PC-9 (cell line): ENCODE measurements around the gene SBF2. TPM values are rescaled to one million over a fixed set of nuclear protein-coding genes. Genes with fewer than 3 reads are reported as not detected.

Source experiments
- BruUV-seq: library from RNA; stranded (reverse); fragments of 400-500 nt; replicated peaks from 2 replicates; lab custom pipeline; 2021; lab: Mats Ljungman, UMichigan
- CTCF ChIA-PET: fragments of 300-600 bp; sonication (Branson Sonifier 250); formaldehyde crosslinking; loops from one replicate; lab custom pipeline; 2022; ENCODE audit warnings: antibody characterized with exemption; lab: Charles Lee
- POLR2A ChIA-PET: fragments of 300-600 bp; sonication (Branson Sonifier 250); formaldehyde crosslinking; loops from one replicate; lab custom pipeline; 2022; ENCODE audit warnings: antibody characterized with exemption; ENCODE audit not compliant: unreplicated experiment; lab: Charles Lee
- DNase-seq, 2 experiments: peaks; one replicate each; pipeline versions ENCODE4 v3.0.0 to v3.0.0-alpha.2; 2015 to 2022; ENCODE audit warnings: mixed read lengths in 1 of 2
- H2AFZ ChIP-seq: fragments of 200-600 bp; sonication (generic); 2 replicates; pipeline ENCODE4 v1.8.1; 2017; ENCODE audit warnings: antibody characterized with exemption
- H3F3A ChIP-seq: fragments of 200-600 bp; sonication (generic); 2 replicates; pipeline ENCODE4 v1.8.1; 2017; ENCODE audit warnings: antibody characterized with exemption, mild to moderate bottlenecking, low read depth; ENCODE audit not compliant: insufficient read depth
- H3K27ac ChIP-seq: fragments of 200-600 bp; sonication (generic); 2 replicates; pipeline ENCODE4 v1.6.1; 2016; ENCODE audit warnings: mixed run types
- H3K27me3 ChIP-seq: fragments of 200-600 bp; sonication (generic); 2 replicates; pipeline ENCODE4 v1.6.1; 2016; ENCODE audit warnings: low read depth, mixed run types; ENCODE audit not compliant: insufficient read depth
- H3K36me3 ChIP-seq: fragments of 200-600 bp; sonication (generic); 2 replicates; pipeline ENCODE4 v1.6.1; 2016; ENCODE audit warnings: low read depth, mixed run types
- H3K4me1 ChIP-seq: fragments of 200-600 bp; sonication (generic); replicated peaks from 2 replicates; pipeline ENCODE4 v1.6.1; 2016; ENCODE audit warnings: mixed run types; ENCODE audit not compliant: insufficient read depth
- H3K4me2 ChIP-seq: fragments of 200-600 bp; sonication (generic); 2 replicates; pipeline ENCODE4 v1.6.1; 2017; ENCODE audit warnings: mixed run types
- H3K4me3 ChIP-seq: fragments of 200-600 bp; sonication (generic); 2 replicates; pipeline ENCODE4 v1.6.1; 2016; ENCODE audit warnings: mixed run types
- H3K79me2 ChIP-seq: fragments of 200-600 bp; sonication (generic); 2 replicates; pipeline ENCODE4 v1.6.1; 2017; ENCODE audit warnings: low read depth, mixed run types
- H3K9me2 ChIP-seq: fragments of 200-600 bp; sonication (generic); 2 replicates; pipeline ENCODE4 v1.8.1; 2017; ENCODE audit warnings: mild to moderate bottlenecking; ENCODE audit not compliant: insufficient read depth
- H3K9me3 ChIP-seq: fragments of 200-600 bp; sonication (generic); 2 replicates; pipeline ENCODE4 v1.8.1; 2016; ENCODE audit warnings: low read depth; ENCODE audit not compliant: insufficient read depth
- H4K20me1 ChIP-seq: fragments of 200-600 bp; sonication (generic); 2 replicates; pipeline ENCODE4 v1.8.1; 2017; ENCODE audit not compliant: insufficient read depth
- CTCF ChIP-seq: fragments of 200-600 bp; sonication (generic); conservative IDR thresholded peaks from 2 replicates; pipeline ENCODE4 v1.6.1; 2017; ENCODE audit warnings: mixed run types, antibody characterized with exemption, mild to moderate bottlenecking, moderate library complexity
- EZH2 ChIP-seq: fragments of 200-600 bp; sonication (generic); IDR thresholded peaks from 2 replicates; pipeline ENCODE4 v1.8.0; 2017; ENCODE audit warnings: antibody characterized with exemption, low read depth
- intact Hi-C: fragments of 100-400 bp; cut with micrococcal nuclease; formaldehyde crosslinking; loops from one replicate; pipeline ENCODE4 v1.10.0; 2022; ENCODE audit not compliant: unreplicated experiment
- total RNA-seq: library from RNA; stranded (reverse); gene quantifications from 2 replicates; pipeline ENCODE4 v1.2.3, GENCODE V29; 2021

Gene SBF2
- total RNA-seq, 1 experiment from 2014 or later, result 18.6 TPM

GRCh38 chr11:10201343-10201742 lies 92.7 kb downstream of the SBF2 start:
- H3K9me3 ChIP-seq, result 0 out of 2 replicates have a peak, but pooled peaks cover 10% of the 10 kb centered on the region
- H3K4me3 ChIP-seq, result no peak overlapping the region
- DNase-seq, result no peak
- no peaks in the 10 kb centered on the region for H3K4me1 ChIP-seq
- intact Hi-C loops, result no loop called here
- no peak overlapping the region for H3K27ac ChIP-seq
- ChIA-PET CTCF (no interaction called here), POLR2A (no interaction called here)
- no TSS peak for BruUV-seq
- H3K27me3 ChIP-seq, result no peaks in the 10 kb centered on the region
- no peak overlapping the region for H3K4me2 ChIP-seq
- H3K79me2 ChIP-seq, result no peaks in the 10 kb centered on the region
- no peaks in the 10 kb centered on the region for H3F3A ChIP-seq
- TF ChIP-seq CTCF (no peak), EZH2 (no peak)
- no peaks in the 10 kb centered on the region for H3K36me3 ChIP-seq
- H3K9me2 ChIP-seq, result no peaks in the 10 kb centered on the region
- no peaks in the 10 kb centered on the region for H4K20me1 ChIP-seq
- H2AFZ ChIP-seq, result no peak overlapping the region

- Histone ChIP-seq H3K27ac (no peak overlapping the region), H2AFZ (no peak overlapping the region), H4K20me1 (no peaks in the 10 kb centered on the region), H3K4me2 (no peak overlapping the region), H3K79me2 (no peaks in the 10 kb centered on the region), H3K9me3 (0 out of 2 replicates have a peak, but pooled peaks cover 4% of the 10 kb centered on the region), H3K4me3 (no peak overlapping the region), H3K36me3 (no peaks in the 10 kb centered on the region), H3K4me1 (no peaks in the 10 kb centered on the region), H3K9me2 (no peaks in the 10 kb centered on the region), H3F3A (no peaks in the 10 kb centered on the region), H3K27me3 (no peaks in the 10 kb centered on the region)
- TF ChIP-seq EZH2 (no peak), CTCF (no peak)
- intact Hi-C loops, result no loop called here
- ChIA-PET POLR2A (no interaction called here), CTCF (no interaction called here)
- DNase-seq, result no peak
- no TSS peak for BruUV-seq
Measured at GRCh38 chr11:10197091-10197490, 96.9 kb downstream of the SBF2 start.

DNA sequence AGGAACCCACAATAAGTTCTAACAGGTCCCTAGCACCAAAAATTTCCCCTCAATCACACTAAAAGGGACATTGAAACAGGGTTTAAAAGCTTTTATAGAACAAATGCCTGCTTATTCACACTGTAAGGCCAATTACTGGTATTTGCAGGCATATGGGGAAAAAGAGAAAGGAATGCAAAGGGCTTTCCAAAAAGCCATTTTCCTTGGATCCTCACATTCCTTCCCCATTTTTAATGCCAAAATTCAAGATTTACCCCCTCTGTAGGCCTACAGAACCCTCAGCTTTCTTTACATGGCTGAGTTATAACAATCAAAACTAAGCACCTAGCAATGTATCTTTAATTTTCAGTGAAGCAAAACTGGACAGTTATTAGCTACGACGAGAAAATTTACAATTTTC lies 102.0 kb downstream of the SBF2 start:
- Histone ChIP-seq H3K9me3 (no peaks in the 10 kb centered on the region), H2AFZ (no peak overlapping the region), H3K27me3 (no peaks in the 10 kb centered on the region), H3K79me2 (no peaks in the 10 kb centered on the region), H4K20me1 (no peaks in the 10 kb centered on the region), H3K4me3 (no peak overlapping the region), H3K27ac (no peak overlapping the region), H3K9me2 (no peaks in the 10 kb centered on the region), H3K36me3 (no peaks in the 10 kb centered on the region), H3F3A (no peaks in the 10 kb centered on the region), H3K4me1 (no peaks in the 10 kb centered on the region), H3K4me2 (no peak overlapping the region)
- CTCF ChIA-PET, result no interaction called here
- no TSS peak for BruUV-seq
- intact Hi-C loops, result no loop called here
- POLR2A ChIA-PET, result no interaction called here
- no peak for DNase-seq
- TF ChIP-seq CTCF (no peak), EZH2 (no peak)
